Measurements from ENCODE around the gene TSPO2.

DNA sequence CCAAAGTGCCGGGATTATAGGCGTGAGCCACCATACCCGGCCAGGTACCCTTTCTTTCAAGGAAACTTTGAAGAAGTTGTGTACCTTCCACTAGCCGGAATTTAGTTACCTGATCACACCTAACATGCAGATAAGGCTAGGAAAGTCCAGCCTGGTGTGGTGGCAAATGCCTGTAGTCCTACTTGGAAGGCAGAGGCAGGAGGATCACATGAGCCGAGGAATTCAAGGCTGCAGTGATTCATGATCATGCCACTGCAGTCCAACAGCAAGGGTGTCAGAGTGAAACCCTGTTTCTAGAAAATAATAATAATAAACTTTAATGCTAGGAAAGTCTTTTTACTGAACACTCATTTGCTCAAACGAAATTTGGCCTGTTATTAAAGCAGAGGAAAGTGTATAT, 51.5 kb downstream of the TSPO2 start:
- TF ChIP-seq, protein P1, sequence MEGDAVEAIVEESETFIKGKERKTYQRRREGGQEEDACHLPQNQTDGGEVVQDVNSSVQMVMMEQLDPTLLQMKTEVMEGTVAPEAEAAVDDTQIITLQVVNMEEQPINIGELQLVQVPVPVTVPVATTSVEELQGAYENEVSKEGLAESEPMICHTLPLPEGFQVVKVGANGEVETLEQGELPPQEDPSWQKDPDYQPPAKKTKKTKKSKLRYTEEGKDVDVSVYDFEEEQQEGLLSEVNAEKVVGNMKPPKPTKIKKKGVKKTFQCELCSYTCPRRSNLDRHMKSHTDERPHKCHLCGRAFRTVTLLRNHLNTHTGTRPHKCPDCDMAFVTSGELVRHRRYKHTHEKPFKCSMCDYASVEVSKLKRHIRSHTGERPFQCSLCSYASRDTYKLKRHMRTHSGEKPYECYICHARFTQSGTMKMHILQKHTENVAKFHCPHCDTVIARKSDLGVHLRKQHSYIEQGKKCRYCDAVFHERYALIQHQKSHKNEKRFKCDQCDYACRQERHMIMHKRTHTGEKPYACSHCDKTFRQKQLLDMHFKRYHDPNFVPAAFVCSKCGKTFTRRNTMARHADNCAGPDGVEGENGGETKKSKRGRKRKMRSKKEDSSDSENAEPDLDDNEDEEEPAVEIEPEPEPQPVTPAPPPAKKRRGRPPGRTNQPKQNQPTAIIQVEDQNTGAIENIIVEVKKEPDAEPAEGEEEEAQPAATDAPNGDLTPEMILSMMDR (IDR thresholded peaks at IDR 0.05): no peak
- TF ChIP-seq POLR2AphosphoS5 (IDR thresholded peaks at IDR 0.05): no peak
- no peak for TF ChIP-seq POLR2A (IDR thresholded peaks at IDR 0.05)
